Thyroid gland (tissue), 4 donors: ENCODE results near the gene IVD.
A peak's percentile ranks its signal among the peaks of the same experiment; 100 is the strongest.

Experiments
- POLR2A ChIP-seq, 2 donors: fragments of 450-650 bp; IDR thresholded peaks; one replicate each; pipeline ENCODE4 v1.6.1; 2017; ENCODE audit warnings: antibody characterized with exemption in 2 of 2, mild to moderate bottlenecking in 2 of 2, moderate library complexity in 1 of 2
- TF ChIP-seq, protein P1 (sequence below), 6 experiments: fragments of 200-600 bp in 3 of 6; fragments of 450-650 bp in 3 of 6; sonication (generic) in 3 of 6; IDR thresholded peaks; one replicate each; pipeline ENCODE4 v1.5.1; 2016 to 2019; ENCODE audit warnings: antibody characterized with exemption in 6 of 6, mild to moderate bottlenecking in 2 of 6, inconsistent platforms in 1 of 6, moderate library complexity in 1 of 6

GRCh38 chr15:40420071-40420713, 14.6 kb downstream of the IVD start:
- TF ChIP-seq POLR2A (IDR thresholded peaks at IDR 0.05) = peak in 1 of 2 donors; percentile 65
- TF ChIP-seq, protein P1, sequence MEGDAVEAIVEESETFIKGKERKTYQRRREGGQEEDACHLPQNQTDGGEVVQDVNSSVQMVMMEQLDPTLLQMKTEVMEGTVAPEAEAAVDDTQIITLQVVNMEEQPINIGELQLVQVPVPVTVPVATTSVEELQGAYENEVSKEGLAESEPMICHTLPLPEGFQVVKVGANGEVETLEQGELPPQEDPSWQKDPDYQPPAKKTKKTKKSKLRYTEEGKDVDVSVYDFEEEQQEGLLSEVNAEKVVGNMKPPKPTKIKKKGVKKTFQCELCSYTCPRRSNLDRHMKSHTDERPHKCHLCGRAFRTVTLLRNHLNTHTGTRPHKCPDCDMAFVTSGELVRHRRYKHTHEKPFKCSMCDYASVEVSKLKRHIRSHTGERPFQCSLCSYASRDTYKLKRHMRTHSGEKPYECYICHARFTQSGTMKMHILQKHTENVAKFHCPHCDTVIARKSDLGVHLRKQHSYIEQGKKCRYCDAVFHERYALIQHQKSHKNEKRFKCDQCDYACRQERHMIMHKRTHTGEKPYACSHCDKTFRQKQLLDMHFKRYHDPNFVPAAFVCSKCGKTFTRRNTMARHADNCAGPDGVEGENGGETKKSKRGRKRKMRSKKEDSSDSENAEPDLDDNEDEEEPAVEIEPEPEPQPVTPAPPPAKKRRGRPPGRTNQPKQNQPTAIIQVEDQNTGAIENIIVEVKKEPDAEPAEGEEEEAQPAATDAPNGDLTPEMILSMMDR (IDR thresholded peaks at IDR 0.05) = peak in 1 of 6 experiments; percentile 6
